SH-SY5Y (cell line): ENCODE data around the gene CDC42EP4.
A peak's percentile ranks its signal among the peaks of the same experiment; 100 is the strongest.

Experiments used
- GATA2 ChIP-seq: IDR thresholded peaks from 2 replicates; pipeline ENCODE4 v1.6.1; 2011; ENCODE audit warnings: mild to moderate bottlenecking, low read depth, low read length
- GATA3 ChIP-seq: IDR thresholded peaks from 2 replicates; pipeline ENCODE4 v1.6.1; 2011; ENCODE audit warnings: low read depth, mild to moderate bottlenecking, low read length, moderate library complexity

Gene CDC42EP4

DNA sequence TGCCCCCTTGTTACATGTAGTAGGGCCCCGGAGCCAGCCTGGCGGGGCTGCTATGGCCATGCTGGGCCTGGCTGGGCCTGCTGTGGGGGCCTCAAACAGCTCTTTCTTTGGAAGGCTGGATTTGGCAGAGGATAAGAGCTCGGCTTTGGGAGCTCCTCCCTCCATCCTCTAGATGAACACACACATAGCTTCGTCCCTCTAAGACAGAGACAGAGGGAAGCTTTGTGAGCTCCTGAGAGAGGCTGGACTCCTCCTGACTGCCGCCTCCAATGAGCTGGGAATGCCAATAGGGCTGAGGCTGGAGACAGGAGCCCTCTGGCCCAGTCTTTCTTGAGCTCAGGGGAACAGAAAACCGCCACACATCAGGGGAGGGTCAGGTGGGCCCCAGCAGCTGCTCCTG lies 37.3 kb upstream of the CDC42EP4 start:
- no peak for TF ChIP-seq GATA3

DNA sequence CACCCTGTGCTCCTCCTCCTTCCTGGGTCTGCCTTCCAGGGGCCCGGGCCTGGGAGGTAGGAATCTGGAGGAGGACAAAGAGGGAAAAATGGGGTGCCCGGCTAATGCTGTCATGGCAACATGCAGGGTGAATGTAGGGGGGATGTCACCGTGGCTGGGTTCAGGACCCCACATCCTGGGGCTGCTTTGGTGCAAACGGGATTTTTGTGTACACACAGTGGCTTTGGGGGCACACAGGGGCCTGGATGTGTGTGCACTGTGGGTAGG lies 37.0 kb upstream of the CDC42EP4 start:
- TF ChIP-seq GATA2 (no peak), GATA3 (no peak)

DNA sequence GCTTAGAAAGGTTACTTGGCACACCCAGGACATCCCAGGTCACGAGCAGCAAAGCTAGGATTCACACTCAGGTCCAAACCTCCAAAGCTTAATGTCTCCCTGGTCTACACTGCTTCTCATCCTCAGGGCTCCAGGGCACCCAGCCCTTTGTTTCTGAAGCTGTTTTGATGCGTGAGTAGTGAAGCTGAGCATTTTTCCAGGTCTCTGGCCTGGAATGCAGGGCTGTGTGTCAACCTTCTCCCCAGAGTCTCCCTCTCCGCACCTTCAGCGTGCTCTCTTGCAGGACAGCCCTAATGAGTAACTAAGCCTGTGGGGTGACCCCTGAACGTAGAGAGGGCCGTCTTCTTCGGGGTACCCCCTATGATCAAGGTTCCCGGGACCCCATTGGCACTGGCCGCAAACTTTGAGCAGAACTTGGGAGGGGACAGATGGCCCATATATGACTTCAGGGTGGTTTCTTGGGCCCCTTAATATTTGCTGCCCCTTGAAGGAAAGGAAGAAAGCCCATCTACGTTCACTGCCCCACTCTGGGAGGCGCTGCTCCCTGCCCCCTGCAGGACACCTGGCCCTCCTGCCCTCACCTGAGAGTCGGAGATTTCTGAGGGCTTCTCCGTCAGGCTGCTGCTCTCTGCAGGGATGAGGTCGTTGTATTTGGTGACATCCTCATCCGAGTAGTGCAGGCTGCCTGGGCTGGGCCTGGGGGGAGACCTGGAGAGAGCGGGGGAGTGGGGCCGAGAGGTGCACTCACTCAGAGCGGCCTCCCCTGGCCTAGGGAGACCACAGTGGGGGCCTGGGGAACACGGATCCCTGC lies 36.4 kb upstream of the CDC42EP4 start:
- TF ChIP-seq GATA2, result no peak
- no peak for TF ChIP-seq GATA3

DNA sequence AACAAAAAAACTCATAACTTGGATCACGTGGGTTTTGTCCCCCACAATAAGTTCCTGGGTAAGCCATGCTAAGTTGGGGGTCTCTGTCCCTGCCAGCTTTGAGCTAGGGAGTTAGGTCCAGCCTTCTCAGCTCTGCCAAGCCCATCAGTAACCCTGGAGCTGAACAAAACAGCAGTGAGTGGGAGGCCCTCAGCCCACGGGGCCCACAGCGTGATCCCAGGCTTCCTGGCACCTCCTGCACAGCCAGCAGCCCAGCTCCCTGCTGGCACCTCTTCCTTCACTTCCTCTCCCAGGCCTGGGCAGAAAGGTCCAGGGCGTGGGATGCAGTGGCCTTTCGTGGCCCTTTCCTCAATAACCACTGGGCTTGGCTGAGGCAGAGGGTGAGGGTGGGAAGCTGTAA lies 35.5 kb upstream of the CDC42EP4 start:
- no peak for TF ChIP-seq GATA3
- TF ChIP-seq GATA2, result no peak

DNA sequence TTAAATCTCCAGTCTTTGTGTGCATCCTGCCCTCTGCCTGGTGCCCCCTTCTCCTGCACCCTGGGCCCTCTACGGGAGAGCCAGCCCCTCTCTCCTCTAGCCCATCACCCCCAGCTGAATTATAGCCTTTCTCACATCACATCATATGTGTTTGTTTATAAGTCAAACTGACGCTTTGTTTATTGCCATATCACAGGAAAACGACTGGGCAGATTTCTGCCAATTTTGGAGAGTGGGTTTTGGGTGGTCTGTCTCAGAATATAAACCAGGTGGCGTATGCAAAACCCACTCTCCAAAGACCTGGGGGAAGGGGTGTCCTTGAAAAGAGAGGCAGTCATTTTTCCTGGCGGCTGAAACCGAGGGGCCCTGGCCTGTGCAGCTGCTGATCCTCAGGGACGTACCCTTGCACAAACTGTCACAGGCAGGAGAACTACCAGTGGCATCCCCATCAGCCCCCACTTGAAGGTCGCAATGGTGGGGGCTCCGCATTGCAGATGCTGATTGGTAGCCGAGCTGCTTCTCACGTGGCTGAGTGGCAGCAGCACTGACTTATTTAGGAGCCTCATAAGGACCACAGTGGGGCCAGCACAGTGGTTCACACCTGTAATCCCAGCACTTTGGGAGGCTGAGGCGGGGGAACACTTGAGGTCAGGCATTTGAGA lies 34.8 kb upstream of the CDC42EP4 start:
- TF ChIP-seq GATA3 (no peak), GATA2 (no peak)

DNA sequence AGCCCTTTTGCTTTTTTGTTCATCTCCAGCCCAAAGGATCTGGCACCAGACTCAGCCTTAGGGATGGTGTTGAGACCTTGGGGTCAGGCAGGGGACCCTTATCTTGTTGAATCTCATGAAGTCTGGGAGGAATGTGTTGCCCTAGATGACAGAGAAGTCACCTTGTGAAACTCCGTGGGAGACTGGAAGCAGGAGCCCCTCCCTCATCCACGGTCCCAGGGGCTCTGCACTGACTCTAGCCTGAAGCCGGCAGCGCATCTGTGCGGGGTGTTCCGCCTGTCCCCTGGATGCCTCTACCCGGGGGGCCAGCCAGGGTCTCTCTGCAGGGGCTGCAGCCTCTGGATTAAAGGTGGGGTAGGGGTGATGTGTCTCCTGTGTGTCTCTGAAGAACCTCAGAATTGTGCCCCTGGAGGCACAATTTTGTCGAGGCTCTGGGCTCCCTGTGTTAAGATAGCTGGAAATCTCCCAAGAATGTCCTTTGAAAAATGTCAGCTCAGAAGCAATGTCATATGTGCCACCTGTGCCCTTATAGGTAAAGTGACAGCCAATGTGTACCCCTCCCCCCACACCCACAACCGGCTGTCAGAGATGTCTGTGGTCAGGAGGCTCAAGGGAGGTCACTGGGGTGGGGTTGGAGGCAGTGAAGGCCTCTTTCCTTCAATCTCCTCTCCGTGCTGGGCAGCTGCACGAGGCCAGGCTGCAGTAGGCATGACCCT lies 32.1 kb upstream of the CDC42EP4 start:
- no peak for TF ChIP-seq GATA3
- TF ChIP-seq GATA2, result peak; percentile 48

DNA sequence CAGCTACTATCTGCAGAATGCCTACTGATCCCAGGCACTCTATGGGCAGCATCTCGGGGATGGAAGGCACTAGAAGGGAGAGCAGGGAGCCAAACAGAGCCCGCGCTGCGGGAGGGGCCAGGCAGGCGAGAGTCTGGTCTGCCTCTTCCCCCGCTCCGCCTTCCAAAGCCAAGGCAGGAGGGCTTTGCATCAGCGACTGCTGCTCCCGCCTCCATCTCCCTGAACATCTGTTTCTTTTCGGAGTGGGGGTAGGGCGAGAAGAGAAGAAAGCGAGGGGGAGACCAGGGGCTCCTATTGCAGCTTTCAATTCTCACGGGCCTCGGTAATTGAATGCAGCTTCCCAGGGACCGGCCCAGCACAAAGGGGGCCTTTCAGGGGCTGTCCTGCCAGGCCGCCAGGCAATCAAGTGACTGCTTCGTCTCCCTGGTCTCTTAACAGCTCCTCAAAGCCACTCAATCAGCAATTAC lies 31.4 kb upstream of the CDC42EP4 start:
- no peak for TF ChIP-seq GATA2
- TF ChIP-seq GATA3, result no peak

DNA sequence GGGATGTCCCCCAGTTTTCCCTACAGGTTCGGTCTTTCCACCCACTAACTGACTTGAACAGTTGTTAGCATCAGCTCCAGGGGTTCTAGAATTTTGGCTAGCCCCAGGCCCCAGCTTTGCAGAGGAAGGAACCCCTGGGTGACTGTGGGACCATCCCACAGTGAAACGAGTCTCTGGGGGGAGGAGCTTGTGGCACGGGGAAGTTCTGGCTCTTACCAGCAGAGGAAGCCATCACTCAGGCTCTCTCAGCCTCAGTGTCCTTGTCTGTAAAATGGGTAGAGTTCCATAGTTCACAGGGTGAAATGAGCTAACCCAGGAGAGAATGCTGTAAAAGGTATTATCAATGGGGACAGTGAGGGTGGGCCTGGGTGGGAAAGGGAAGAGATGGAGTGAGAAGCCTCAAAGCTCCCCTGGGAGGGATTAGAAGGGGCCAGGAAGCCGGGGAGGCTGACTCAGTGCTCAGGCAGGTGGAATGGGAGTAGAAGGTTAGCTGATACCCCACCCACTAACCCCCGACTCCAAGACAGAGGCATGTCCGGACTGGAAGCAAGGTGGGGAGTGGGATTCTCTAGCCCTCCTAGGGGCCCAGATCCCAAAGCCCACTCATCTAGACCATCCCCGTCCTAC lies 30.9 kb upstream of the CDC42EP4 start:
- TF ChIP-seq GATA3 (no peak), GATA2 (no peak)

DNA sequence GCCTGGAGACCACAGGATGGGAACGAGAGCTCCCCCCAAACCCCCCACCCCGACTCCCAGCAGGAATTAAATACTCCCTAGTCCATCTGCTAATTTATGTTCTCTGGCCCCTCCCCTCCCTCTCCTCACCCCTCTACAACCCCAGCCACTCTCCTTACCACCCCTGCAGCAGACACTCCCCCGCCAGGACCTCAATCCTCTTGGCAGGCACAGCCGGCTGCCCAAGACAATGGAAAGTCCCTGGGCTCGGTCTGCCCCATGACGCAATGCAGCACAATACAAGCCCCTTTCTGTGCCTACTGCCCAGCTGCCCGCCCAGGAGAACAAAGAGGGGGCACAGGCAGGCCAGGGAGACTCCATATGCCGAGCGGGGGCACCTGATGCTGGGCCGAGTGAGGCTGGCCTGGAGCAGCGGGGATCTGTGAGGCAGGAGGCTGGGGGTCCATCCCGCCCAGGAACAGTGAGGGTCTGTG lies 30.3 kb upstream of the CDC42EP4 start:
- TF ChIP-seq GATA2 (no peak), GATA3 (no peak)

DNA sequence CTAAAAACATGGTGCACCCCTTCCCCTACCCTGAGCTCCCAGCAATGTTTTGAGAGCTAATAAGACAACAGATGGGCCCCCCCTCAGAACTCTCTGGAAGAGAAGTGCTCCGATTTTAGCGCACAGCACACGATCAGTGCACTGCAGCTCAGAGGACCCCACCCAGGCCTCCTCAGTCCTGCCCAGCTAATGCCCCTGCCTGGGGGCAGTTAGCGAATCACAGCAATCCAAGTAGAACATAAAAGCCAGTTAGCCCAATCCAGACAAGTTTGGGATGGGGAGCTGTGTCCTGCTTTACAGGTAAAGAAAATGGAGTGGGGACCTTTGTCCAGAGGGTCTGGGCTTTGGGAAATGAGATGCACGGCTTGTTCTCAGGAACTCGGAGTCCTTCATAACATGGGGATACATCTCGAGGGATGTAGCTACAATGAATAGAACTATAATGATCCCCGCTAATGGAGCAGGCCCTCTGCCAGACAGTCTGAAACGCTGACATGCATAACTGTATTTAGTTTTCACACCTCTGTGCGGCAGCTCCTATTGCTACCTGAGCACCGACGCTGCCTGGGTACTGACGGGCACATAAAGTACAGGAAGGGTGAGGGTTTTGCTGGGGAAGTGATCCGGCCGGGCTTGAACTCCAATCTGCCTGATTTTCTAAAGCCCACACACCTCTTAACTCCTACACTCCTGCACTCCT lies 29.7 kb upstream of the CDC42EP4 start:
- TF ChIP-seq GATA3, result no peak
- no peak for TF ChIP-seq GATA2

DNA sequence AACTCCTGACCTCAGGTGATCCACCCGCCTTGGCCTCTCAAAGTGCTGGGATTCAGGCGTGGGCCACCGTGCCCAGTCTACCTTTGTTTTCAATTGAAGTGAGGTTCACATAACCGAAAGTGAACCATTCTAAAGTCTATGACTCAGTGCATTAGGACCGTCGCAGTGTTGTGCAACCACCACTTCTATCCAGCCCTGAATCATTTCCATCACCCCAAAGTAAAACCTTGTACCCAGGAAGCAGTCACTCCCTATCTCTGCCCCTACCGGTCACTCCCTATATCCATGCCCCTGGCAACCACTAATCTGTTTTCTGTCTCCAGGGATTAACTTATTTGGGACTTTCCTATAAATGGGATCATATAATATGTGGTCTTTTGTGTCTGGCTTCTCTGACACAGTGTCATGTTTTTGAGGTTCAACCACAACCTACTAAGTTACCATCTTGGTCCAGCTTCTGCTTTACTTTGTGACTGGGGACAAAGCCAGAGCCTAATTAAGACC lies 28.3 kb upstream of the CDC42EP4 start:
- TF ChIP-seq GATA3 (no peak), GATA2 (no peak)

DNA sequence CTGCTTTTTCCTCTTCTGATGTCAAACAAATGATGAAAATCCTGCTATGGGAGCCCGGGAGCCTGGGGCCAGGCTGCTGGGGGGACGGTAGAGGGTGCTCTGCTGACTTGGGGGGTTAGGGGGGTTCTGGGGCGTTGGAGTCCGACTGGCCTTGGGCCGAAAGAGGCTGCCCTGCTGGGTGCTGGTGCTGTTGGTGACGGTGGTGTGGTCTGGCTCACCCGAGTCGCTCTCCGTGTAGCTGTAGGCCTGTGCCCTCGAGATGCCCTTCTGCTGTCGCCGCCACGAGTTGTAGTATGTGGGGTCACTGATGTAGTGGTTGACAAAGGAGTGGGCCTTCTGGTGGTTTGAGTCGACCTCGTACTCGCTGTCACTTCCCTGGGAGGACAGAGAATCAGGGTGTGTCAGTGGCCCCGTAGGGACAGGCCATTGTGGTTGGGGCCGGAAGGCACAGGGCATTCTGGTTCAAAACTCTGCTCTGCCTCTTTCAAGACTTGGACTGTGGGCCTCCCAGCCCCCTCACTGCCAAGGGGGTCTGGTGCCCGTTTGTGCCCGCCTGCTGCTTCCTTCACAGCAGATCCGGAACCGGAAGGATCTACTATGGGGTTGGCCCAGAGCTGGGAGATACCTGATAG lies 26.9 kb upstream of the CDC42EP4 start:
- no peak for TF ChIP-seq GATA3
- TF ChIP-seq GATA2, result no peak

DNA sequence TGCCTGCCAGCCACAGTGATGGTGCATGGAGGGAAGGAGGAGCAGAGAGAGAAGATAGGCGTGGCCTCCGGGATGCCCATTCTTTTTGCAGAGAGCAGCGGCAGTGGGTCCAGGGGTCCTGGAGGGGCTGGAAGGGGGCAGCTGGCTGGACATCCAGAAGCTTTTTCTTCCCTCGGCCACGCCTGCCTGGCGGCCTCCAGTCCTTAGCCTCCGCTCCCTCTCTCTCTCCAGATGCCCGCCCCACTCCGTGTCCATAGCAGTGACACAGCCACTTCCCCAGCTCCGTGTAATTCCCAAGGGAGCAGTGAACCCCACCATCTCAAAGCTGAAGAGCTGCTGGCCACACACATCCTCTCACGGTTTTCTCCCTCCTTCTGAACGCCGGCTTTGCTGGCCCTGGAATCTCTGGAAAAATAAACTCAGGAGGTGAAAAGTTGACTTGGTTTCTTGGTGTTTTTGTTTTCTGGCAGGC lies 26.3 kb upstream of the CDC42EP4 start:
- TF ChIP-seq GATA2 (no peak), GATA3 (no peak)
